CD4-positive, alpha-beta T cell (primary cell): ENCODE results near the gene MAN1A1. TPM values are rescaled to one million over a fixed set of nuclear protein-coding genes. Genes with fewer than 3 reads are reported as not detected.

Experiments used
- ATAC-seq: fragments of 200-7000 bp; cut with Tn5 transposase; one replicate; pipeline ENCODE4 v1.10.0; 2022; ENCODE audit warnings: mild to moderate bottlenecking; ENCODE audit not compliant: poor library complexity
- CTCF ChIA-PET: fragments of 350-600 bp; sonication (Branson Sonifier 250); formaldehyde crosslinking; loops from one replicate; lab custom pipeline; 2021; ENCODE audit warnings: antibody characterized with exemption, inconsistent platforms; lab: Charles Lee
- POLR2A ChIA-PET: fragments of 350-600 bp; sonication (Branson Sonifier 250); formaldehyde crosslinking; loops from one replicate; lab custom pipeline; 2021; ENCODE audit warnings: antibody characterized with exemption, inconsistent platforms; lab: Charles Lee
- DNase-seq, 14 experiments: peaks; one replicate each; pipeline ENCODE4 v3.0.0-alpha.2; 2013 to 2020; ENCODE audit warnings: mixed read lengths in 2 of 14
- H3K27ac ChIP-seq, 2 donors: one replicate each; pipeline versions ENCODE4 v1.5.1 to v1.7.0; 2013; ENCODE audit warnings: low read length in 2 of 2, low read depth in 1 of 2, mild to moderate bottlenecking in 1 of 2
- H3K27me3 ChIP-seq, 2 experiments: 1 replicate in 1 of 2; 2 replicates in 1 of 2; pipeline versions ENCODE4 v1.6.1 to v1.7.0; 2013; ENCODE audit warnings: low read length in 2 of 2, control low read depth in 1 of 2, mild to moderate bottlenecking in 1 of 2, moderate library complexity in 1 of 2; ENCODE audit not compliant: insufficient read depth in 2 of 2, control insufficient read depth in 1 of 2
- H3K36me3 ChIP-seq: one replicate; pipeline ENCODE4 v1.6.1; 2013; ENCODE audit warnings: low read length, control low read depth; ENCODE audit not compliant: insufficient read depth
- H3K4me1 ChIP-seq: one replicate; pipeline ENCODE4 v1.6.1; 2013; ENCODE audit warnings: low read length, control low read depth; ENCODE audit not compliant: insufficient read depth
- H3K4me3 ChIP-seq: one replicate; pipeline ENCODE4 v1.5.1; 2013; ENCODE audit warnings: mild to moderate bottlenecking, low read length, moderate library complexity
- H3K9me3 ChIP-seq, 2 experiments: 1 replicate in 1 of 2; 2 replicates in 1 of 2; pipeline versions ENCODE4 v1.6.1 to v1.7.0; 2013; ENCODE audit warnings: low read length in 2 of 2, mild to moderate bottlenecking in 2 of 2, control low read depth in 1 of 2, moderate library complexity in 1 of 2; ENCODE audit not compliant: control insufficient read depth in 1 of 2, insufficient read depth in 1 of 2
- H3K27ac Mint-ChIP-seq: one replicate; pipeline ENCODE4 v1.8.0; 2020; ENCODE audit warnings: mixed read lengths
- H3K27me3 Mint-ChIP-seq: one replicate; pipeline ENCODE4 v1.8.0; 2021; ENCODE audit warnings: mixed read lengths
- H3K36me3 Mint-ChIP-seq: one replicate; pipeline ENCODE4 v1.8.0; 2021; ENCODE audit warnings: low read depth, mixed read lengths
- H3K4me1 Mint-ChIP-seq: one replicate; pipeline ENCODE4 v1.8.0; 2021; ENCODE audit warnings: low read depth, mixed read lengths
- H3K4me3 Mint-ChIP-seq: one replicate; pipeline ENCODE4 v1.8.0; 2020; ENCODE audit warnings: mild to moderate bottlenecking, mixed read lengths
- H3K9me3 Mint-ChIP-seq: one replicate; pipeline ENCODE4 v1.8.0; 2020; ENCODE audit warnings: mixed read lengths
- intact Hi-C, 2 experiments: fragments of 100-400 bp; cut with DNase I in 1 of 2; cut with micrococcal nuclease in 1 of 2; formaldehyde crosslinking; loops; one replicate each; pipeline versions ENCODE4 v1.15.1 to v1.9.0; 2023 to 2025; cut with DNase I, micrococcal nuclease
- total RNA-seq, 174 experiments: library from RNA in 2 of 174; stranded (reverse) in 2 of 174; gene quantifications; one replicate each; pipeline ENCODE4 v1.2.3 and lab custom pipeline; 2021 to 2026
- TF ChIP-seq, protein P1 (sequence below): fragments of 200-600 bp; IDR thresholded peaks from one replicate; pipeline ENCODE4 v1.8.0; 2022; ENCODE audit warnings: antibody characterized with exemption, mild to moderate bottlenecking

Gene MAN1A1
- total RNA-seq, 2 experiments from 2014 or later, result 4.5 to 4.9 TPM

DNA sequence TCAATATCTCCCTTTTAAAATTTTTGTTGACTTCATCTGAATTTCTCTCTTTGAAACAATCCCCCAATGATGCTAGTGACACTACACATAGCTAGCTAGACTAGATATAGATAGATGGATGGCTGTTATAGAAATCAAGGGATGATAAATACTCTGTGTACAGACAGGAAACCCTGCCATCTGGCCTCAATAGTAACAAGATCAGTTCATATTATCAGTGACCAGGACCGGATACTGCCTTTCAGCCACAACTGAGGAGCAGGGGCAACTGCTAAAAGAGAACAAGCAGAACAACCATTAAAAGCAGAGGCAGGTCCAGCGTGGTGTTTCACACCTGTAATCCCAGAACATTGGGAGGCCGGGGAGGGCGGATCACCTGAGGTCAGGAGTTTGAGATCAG, 152.8 kb downstream of the MAN1A1 start:
- Mint-ChIP-seq H3K4me1 (no peaks in the 10 kb centered on the region), H3K36me3 (peaks cover 33% of the 10 kb centered on the region), H3K9me3 (no peaks in the 10 kb centered on the region), H3K4me3 (no peak overlapping the region), H3K27me3 (no peaks in the 10 kb centered on the region), H3K27ac (no peak overlapping the region)
- Histone ChIP-seq H3K27ac (no peak overlapping the region), H3K27me3 (no peaks in the 10 kb centered on the region), H3K36me3 (peaks cover 10% of the 10 kb centered on the region), H3K4me3 (no peak overlapping the region), H3K4me1 (no peaks in the 10 kb centered on the region), H3K9me3 (no peaks in the 10 kb centered on the region)
- intact Hi-C loops, result no loop called here
- DNase-seq (no peak), ATAC-seq (no peak)
- ChIA-PET CTCF (interaction anchor here (0.6 kb wide), 1 partner anchor 12 kb away, joined by 3 read pairs; no protein-coding TSS in a partner anchor), POLR2A (no interaction called here)
- TF ChIP-seq, protein P1, sequence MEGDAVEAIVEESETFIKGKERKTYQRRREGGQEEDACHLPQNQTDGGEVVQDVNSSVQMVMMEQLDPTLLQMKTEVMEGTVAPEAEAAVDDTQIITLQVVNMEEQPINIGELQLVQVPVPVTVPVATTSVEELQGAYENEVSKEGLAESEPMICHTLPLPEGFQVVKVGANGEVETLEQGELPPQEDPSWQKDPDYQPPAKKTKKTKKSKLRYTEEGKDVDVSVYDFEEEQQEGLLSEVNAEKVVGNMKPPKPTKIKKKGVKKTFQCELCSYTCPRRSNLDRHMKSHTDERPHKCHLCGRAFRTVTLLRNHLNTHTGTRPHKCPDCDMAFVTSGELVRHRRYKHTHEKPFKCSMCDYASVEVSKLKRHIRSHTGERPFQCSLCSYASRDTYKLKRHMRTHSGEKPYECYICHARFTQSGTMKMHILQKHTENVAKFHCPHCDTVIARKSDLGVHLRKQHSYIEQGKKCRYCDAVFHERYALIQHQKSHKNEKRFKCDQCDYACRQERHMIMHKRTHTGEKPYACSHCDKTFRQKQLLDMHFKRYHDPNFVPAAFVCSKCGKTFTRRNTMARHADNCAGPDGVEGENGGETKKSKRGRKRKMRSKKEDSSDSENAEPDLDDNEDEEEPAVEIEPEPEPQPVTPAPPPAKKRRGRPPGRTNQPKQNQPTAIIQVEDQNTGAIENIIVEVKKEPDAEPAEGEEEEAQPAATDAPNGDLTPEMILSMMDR, result no peak

DNA sequence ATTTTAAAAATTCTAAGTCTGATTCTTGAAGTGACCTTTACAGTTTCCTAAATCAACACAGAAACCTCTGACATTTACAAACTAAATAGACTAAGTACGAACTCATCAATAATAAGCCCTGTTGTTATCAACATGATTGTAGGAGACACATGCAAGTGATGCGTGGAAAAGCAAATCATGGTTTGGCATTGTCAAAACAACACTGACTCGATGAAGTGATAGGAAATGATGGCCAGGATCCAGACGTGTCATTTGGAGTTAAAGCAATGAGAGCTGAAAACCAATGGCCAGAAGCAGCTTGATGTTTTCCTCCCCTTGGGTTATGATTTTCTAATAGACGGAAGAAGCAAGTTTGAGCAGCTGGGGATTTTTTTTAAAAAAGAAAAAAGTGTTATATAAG, 153.7 kb downstream of the MAN1A1 start:
- Histone ChIP-seq H3K9me3 (no peaks in the 10 kb centered on the region), H3K4me3 (no peak overlapping the region), H3K4me1 (no peaks in the 10 kb centered on the region), H3K27ac (no peak overlapping the region), H3K36me3 (peaks cover 10% of the 10 kb centered on the region), H3K27me3 (no peaks in the 10 kb centered on the region)
- POLR2A ChIA-PET, result no interaction called here
- no peak for ATAC-seq
- DNase-seq, result no peak
- Mint-ChIP-seq H3K27ac (no peak overlapping the region), H3K36me3 (peaks cover 33% of the 10 kb centered on the region), H3K27me3 (no peaks in the 10 kb centered on the region), H3K4me3 (no peak overlapping the region), H3K4me1 (no peaks in the 10 kb centered on the region), H3K9me3 (no peaks in the 10 kb centered on the region)
- CTCF ChIA-PET, result no interaction called here
- TF ChIP-seq, protein P1, result no peak
- intact Hi-C loops, result no loop called here

DNA sequence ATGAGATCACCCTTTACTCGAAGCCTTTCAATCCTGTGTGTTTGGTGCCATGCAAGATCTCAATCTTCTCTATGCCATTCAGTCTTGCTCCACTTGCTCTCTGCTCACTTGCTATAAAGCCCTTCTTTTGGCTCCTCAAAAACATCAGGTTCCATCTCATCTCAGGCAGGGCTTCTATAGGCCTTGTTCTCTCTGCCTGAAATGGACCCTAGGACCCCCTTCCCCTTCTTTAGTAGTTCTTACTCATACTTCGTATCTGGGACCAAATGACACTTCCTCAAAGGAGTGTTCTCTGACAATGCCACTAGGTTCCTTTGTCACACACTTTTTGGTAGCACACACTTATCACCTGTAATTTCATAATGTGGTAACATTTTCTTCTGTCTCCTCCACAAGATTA, 154.4 kb downstream of the MAN1A1 start:
- TF ChIP-seq, protein P1, result no peak
- intact Hi-C loops, result no loop called here
- Histone ChIP-seq H3K4me1 (no peaks in the 10 kb centered on the region), H3K27ac (no peak overlapping the region), H3K4me3 (no peak overlapping the region), H3K9me3 (no peaks in the 10 kb centered on the region), H3K27me3 (no peaks in the 10 kb centered on the region), H3K36me3 (peaks cover 12% of the 10 kb centered on the region)
- H3K4me3 Mint-ChIP-seq, result no peak overlapping the region
- H3K9me3 Mint-ChIP-seq, result no peaks in the 10 kb centered on the region
- ChIA-PET CTCF (no interaction called here), POLR2A (no interaction called here)
- no peak for ATAC-seq
- H3K36me3 Mint-ChIP-seq, result peaks cover 30% of the 10 kb centered on the region
- no peak overlapping the region for H3K27ac Mint-ChIP-seq
- no peaks in the 10 kb centered on the region for H3K27me3 Mint-ChIP-seq
- H3K4me1 Mint-ChIP-seq, result no peaks in the 10 kb centered on the region
- DNase-seq, result no peak
